ENCODE measurements around the gene LSM7. TPM values are rescaled to one million over a fixed set of nuclear protein-coding genes. Genes with fewer than 3 reads are reported as not detected.
A peak's percentile ranks its signal among the peaks of the same experiment; 100 is the strongest.

LSM7 gene
- 100 to 1,000 TPM; 144 to 146 TPM for total RNA-seq

GRCh38 chr19:2328401-2329148, at the start of gene LSM7, which contains the start of gene SPPL2B:
Gene LSM7, minus strand, starts transcription at chr19:2328586. Its CDS starts 20 bp downstream, at chr19:2328566.
Gene SPPL2B, plus strand, starts transcription at chr19:2328684. Its CDS starts 26 bp downstream, at chr19:2328710.
- peak; percentile 63 for ATAC-seq

GRCh38 chr19:2376784-2377519, 48.6 kb upstream of the LSM7 start:
- no peak overlapping the region for H3K4me3 Mint-ChIP-seq
- no peak for DNase-seq
- ChIA-PET POLR2A (no interaction called here), CTCF (no interaction called here)
- peaks cover 2% of the 10 kb centered on the region for H3K27me3 Mint-ChIP-seq (ENCODE audit: low read depth)
- H3K36me3 Mint-ChIP-seq (ENCODE audit: low read depth): peaks cover 6% of the 10 kb centered on the region
- H3K4me1 Mint-ChIP-seq (ENCODE audit: low read depth): no peaks in the 10 kb centered on the region
- no peak overlapping the region for H3K27ac Mint-ChIP-seq
- no peak for ATAC-seq
- H3K9me3 Mint-ChIP-seq (ENCODE audit: insufficient read depth): peaks cover 8% of the 10 kb centered on the region

More at GRCh38 chr19:2328401-2329148, at the start of gene LSM7, which contains the start of gene SPPL2B:
- H3K27ac Mint-ChIP-seq: peak within 1 kb of the TSS; percentile 99
- ChIA-PET CTCF (interaction anchor here (0.6 to 3.7 kb wide), 8 partner anchors 12 to 464 kb away, joined by 3 to 9 read pairs (median 4); no protein-coding TSS in a partner anchor), POLR2A (interaction anchor here (0.6 to 1.6 kb wide), 11 partner anchors 13 to 291 kb away, joined by 3 to 10 read pairs (median 4); partner anchors contain the start of genes GADD45B and LINGO3)
- DNase-seq: peak; percentile 93
- H3K9me3 Mint-ChIP-seq (ENCODE audit: insufficient read depth): no peaks in the 10 kb centered on the region
- peaks cover 73% of the 10 kb centered on the region for H3K4me1 Mint-ChIP-seq (ENCODE audit: low read depth)
- H3K4me3 Mint-ChIP-seq: peak within 1 kb of the TSS; percentile 96
- H3K27me3 Mint-ChIP-seq (ENCODE audit: low read depth): no peaks in the 10 kb centered on the region
- H3K36me3 Mint-ChIP-seq (ENCODE audit: low read depth): peaks cover 38% of the 10 kb centered on the region

GRCh38 chr19:2375353-2376121, 47.2 kb upstream of the LSM7 start:
- Mint-ChIP-seq H3K4me3 (no peak overlapping the region), H3K4me1 (ENCODE audit: low read depth) (peaks cover under 1% of the 10 kb centered on the region), H3K27ac (no peak overlapping the region), H3K9me3 (ENCODE audit: insufficient read depth) (no peaks in the 10 kb centered on the region), H3K36me3 (ENCODE audit: low read depth) (peaks cover 1% of the 10 kb centered on the region), H3K27me3 (ENCODE audit: low read depth) (peaks cover 2% of the 10 kb centered on the region)
- CTCF ChIA-PET: no interaction called here
- no peak for ATAC-seq
- DNase-seq: no peak
- POLR2A ChIA-PET: no interaction called here

GRCh38 chr19:2374808-2375207, 46.4 kb upstream of the LSM7 start:
- peaks cover 1% of the 10 kb centered on the region for H3K36me3 Mint-ChIP-seq (ENCODE audit: low read depth)
- DNase-seq (no peak), ATAC-seq (no peak)
- H3K27ac Mint-ChIP-seq: no peak overlapping the region
- no peaks in the 10 kb centered on the region for H3K9me3 Mint-ChIP-seq (ENCODE audit: insufficient read depth)
- H3K27me3 Mint-ChIP-seq (ENCODE audit: low read depth): peaks cover 2% of the 10 kb centered on the region
- ChIA-PET CTCF (no interaction called here), POLR2A (no interaction called here)
- no peak overlapping the region for H3K4me3 Mint-ChIP-seq
- peaks cover 2% of the 10 kb centered on the region for H3K4me1 Mint-ChIP-seq (ENCODE audit: low read depth)

GRCh38 chr19:2372076-2372612, 43.8 kb upstream of the LSM7 start:
- ATAC-seq (no peak), DNase-seq (no peak)
- Mint-ChIP-seq H3K4me3 (no peak overlapping the region), H3K9me3 (ENCODE audit: insufficient read depth) (peaks cover 4% of the 10 kb centered on the region), H3K27ac (no peak overlapping the region), H3K27me3 (ENCODE audit: low read depth) (peaks cover 2% of the 10 kb centered on the region), H3K36me3 (ENCODE audit: low read depth) (peaks cover 5% of the 10 kb centered on the region), H3K4me1 (ENCODE audit: low read depth) (peaks cover 9% of the 10 kb centered on the region)
- CTCF ChIA-PET: no interaction called here
- POLR2A ChIA-PET: no interaction called here

- H3K4me1 Mint-ChIP-seq (ENCODE audit: low read depth): peaks cover 9% of the 10 kb centered on the region
- H3K9me3 Mint-ChIP-seq (ENCODE audit: insufficient read depth): peaks cover 4% of the 10 kb centered on the region
- H3K27ac Mint-ChIP-seq: no peak overlapping the region
- H3K27me3 Mint-ChIP-seq (ENCODE audit: low read depth): peaks cover 2% of the 10 kb centered on the region
- H3K4me3 Mint-ChIP-seq: no peak overlapping the region
- ATAC-seq (no peak), DNase-seq (no peak)
- ChIA-PET POLR2A (no interaction called here), CTCF (no interaction called here)
- peaks cover 5% of the 10 kb centered on the region for H3K36me3 Mint-ChIP-seq (ENCODE audit: low read depth)
Measured at GRCh38 chr19:2371656-2372055, 43.3 kb upstream of the LSM7 start.

- H3K36me3 Mint-ChIP-seq (ENCODE audit: low read depth): peaks cover 5% of the 10 kb centered on the region
- ChIA-PET POLR2A (interaction anchor here (0.6 kb wide), 1 partner anchor 216 kb away, joined by 3 read pairs; no protein-coding TSS in a partner anchor), CTCF (interaction anchor here (0.6 to 1.0 kb wide), 2 partner anchors 27 to 130 kb away, joined by 3 read pairs; partner anchors contain the start of gene PLEKHJ1)
- H3K4me3 Mint-ChIP-seq: no peak overlapping the region
- no peak for ATAC-seq
- H3K9me3 Mint-ChIP-seq (ENCODE audit: insufficient read depth): peaks cover 4% of the 10 kb centered on the region
- peaks cover 9% of the 10 kb centered on the region for H3K27me3 Mint-ChIP-seq (ENCODE audit: low read depth)
- peaks cover 12% of the 10 kb centered on the region for H3K4me1 Mint-ChIP-seq (ENCODE audit: low read depth)
- no peak overlapping the region for H3K27ac Mint-ChIP-seq
- DNase-seq: no peak
Measured at GRCh38 chr19:2365201-2365970, 37.0 kb upstream of the LSM7 start.

GRCh38 chr19:2363419-2363818, 35.0 kb upstream of the LSM7 start:
- ChIA-PET CTCF (no interaction called here), POLR2A (no interaction called here)
- Mint-ChIP-seq H3K27me3 (ENCODE audit: low read depth) (peaks cover 12% of the 10 kb centered on the region), H3K27ac (no peak overlapping the region), H3K4me1 (ENCODE audit: low read depth) (peaks cover 8% of the 10 kb centered on the region), H3K4me3 (no peak overlapping the region), H3K9me3 (ENCODE audit: insufficient read depth) (no peaks in the 10 kb centered on the region), H3K36me3 (ENCODE audit: low read depth) (peaks cover 3% of the 10 kb centered on the region)
- ATAC-seq: no peak
- no peak for DNase-seq

- peaks cover 5% of the 10 kb centered on the region for H3K4me1 Mint-ChIP-seq (ENCODE audit: low read depth)
- peaks cover 12% of the 10 kb centered on the region for H3K27me3 Mint-ChIP-seq (ENCODE audit: low read depth)
Measured at GRCh38 chr19:2362970-2363300, 34.5 kb upstream of the LSM7 start.

GRCh38 chr19:2362046-2362969, 33.9 kb upstream of the LSM7 start:
- Mint-ChIP-seq H3K27ac (no peak overlapping the region), H3K27me3 (ENCODE audit: low read depth) (peaks cover 12% of the 10 kb centered on the region), H3K4me1 (ENCODE audit: low read depth) (peaks cover 5% of the 10 kb centered on the region), H3K9me3 (ENCODE audit: insufficient read depth) (no peaks in the 10 kb centered on the region), H3K4me3 (no peak overlapping the region), H3K36me3 (ENCODE audit: low read depth) (no peaks in the 10 kb centered on the region)
- ChIA-PET CTCF (no interaction called here), POLR2A (no interaction called here)
- ATAC-seq: no peak
- DNase-seq: no peak

More at GRCh38 chr19:2362970-2363300, 34.5 kb upstream of the LSM7 start:
- Mint-ChIP-seq H3K9me3 (ENCODE audit: insufficient read depth) (no peaks in the 10 kb centered on the region), H3K4me3 (no peak overlapping the region), H3K27ac (no peak overlapping the region), H3K36me3 (ENCODE audit: low read depth) (no peaks in the 10 kb centered on the region)
- ATAC-seq: no peak
- no peak for DNase-seq
- POLR2A ChIA-PET: no interaction called here
- CTCF ChIA-PET: no interaction called here

Data from activated CD8-positive, alpha-beta T cell treated with anti-CD3 and anti-CD28 coated beads, Interleukin-2, amount 10 ng/mL, durations not matched to agents 7 days and 5 days (primary cell).